ENCODE results near the gene WDR37.

The WDR37 gene

GRCh38 chr10:1089017-1089689, 33.0 kb downstream of the WDR37 start:
- no peak for DNase-seq (ENCODE audit: extremely low read depth, insufficient read length)
- Histone ChIP-seq H3K4me3 (replicated peaks; ENCODE audit: low read depth, low read length) (no peak overlapping the region), H3K36me3 (ENCODE audit: control insufficient read depth, insufficient read depth, low read length) (peaks cover 37% of the 10 kb centered on the region), H3K27me3 (replicated peaks; ENCODE audit: control insufficient read depth, insufficient read depth, low read length) (no peaks in the 10 kb centered on the region)
- TF ChIP-seq CTCF (IDR thresholded peaks at IDR 0.05; ENCODE audit: insufficient read depth, low read length, poor library complexity, severe bottlenecking): no peak

GRCh38 chr10:1090696-1091095, 34.5 kb downstream of the WDR37 start:
- no peak overlapping the region for H3K4me3 ChIP-seq (replicated peaks; ENCODE audit: low read depth, low read length)

GRCh38 chr10:1093696-1094095, 37.5 kb downstream of the WDR37 start:
- no peak overlapping the region for H3K4me3 ChIP-seq (replicated peaks; ENCODE audit: low read depth, low read length)
- peaks cover 38% of the 10 kb centered on the region for H3K36me3 ChIP-seq (ENCODE audit: control insufficient read depth, insufficient read depth, low read length)
- no peak for DNase-seq (ENCODE audit: extremely low read depth, insufficient read length)
- no peak for TF ChIP-seq CTCF (IDR thresholded peaks at IDR 0.05; ENCODE audit: insufficient read depth, low read length, poor library complexity, severe bottlenecking)
- no peaks in the 10 kb centered on the region for H3K27me3 ChIP-seq (replicated peaks; ENCODE audit: control insufficient read depth, insufficient read depth, low read length)

More at GRCh38 chr10:1090696-1091095, 34.5 kb downstream of the WDR37 start:
- Histone ChIP-seq H3K36me3 (ENCODE audit: control insufficient read depth, insufficient read depth, low read length) (peaks cover 40% of the 10 kb centered on the region), H3K27me3 (replicated peaks; ENCODE audit: control insufficient read depth, insufficient read depth, low read length) (no peaks in the 10 kb centered on the region)
- DNase-seq (ENCODE audit: extremely low read depth, insufficient read length): no peak
- TF ChIP-seq CTCF (IDR thresholded peaks at IDR 0.05; ENCODE audit: insufficient read depth, low read length, poor library complexity, severe bottlenecking): no peak

- no peak for DNase-seq (ENCODE audit: extremely low read depth, insufficient read length)
- no peak overlapping the region for H3K4me3 ChIP-seq (replicated peaks; ENCODE audit: low read depth, low read length)
- H3K36me3 ChIP-seq (ENCODE audit: control insufficient read depth, insufficient read depth, low read length): peaks cover 33% of the 10 kb centered on the region
- no peaks in the 10 kb centered on the region for H3K27me3 ChIP-seq (replicated peaks; ENCODE audit: control insufficient read depth, insufficient read depth, low read length)
- no peak for TF ChIP-seq CTCF (IDR thresholded peaks at IDR 0.05; ENCODE audit: insufficient read depth, low read length, poor library complexity, severe bottlenecking)
Measured at GRCh38 chr10:1094112-1095057, 38.2 kb downstream of the WDR37 start.

GRCh38 chr10:1095498-1095897, 39.3 kb downstream of the WDR37 start:
- DNase-seq (ENCODE audit: extremely low read depth, insufficient read length): no peak
- no peak for TF ChIP-seq CTCF (IDR thresholded peaks at IDR 0.05; ENCODE audit: insufficient read depth, low read length, poor library complexity, severe bottlenecking)
- Histone ChIP-seq H3K27me3 (replicated peaks; ENCODE audit: control insufficient read depth, insufficient read depth, low read length) (no peaks in the 10 kb centered on the region), H3K36me3 (ENCODE audit: control insufficient read depth, insufficient read depth, low read length) (peaks cover 31% of the 10 kb centered on the region), H3K4me3 (replicated peaks; ENCODE audit: low read depth, low read length) (no peak overlapping the region)

Measured in GM06990 (cell line).